GM23338 (cell line): Measurements from ENCODE around the gene ZSCAN1. TPM values are rescaled to one million over a fixed set of nuclear protein-coding genes. Genes with fewer than 3 reads are reported as not detected.

ENCODE experiments used
- ATAC-seq: fragments of 200-7000 bp; cut with Tn5 transposase; 3 replicates; pipeline ENCODE4 v1.9.1; 2020
- DNase-seq: peaks from one replicate; pipeline ENCODE4 v3.0.0-alpha.2; 2015; ENCODE audit warnings: low spot score
- H2AFZ ChIP-seq: fragments of 200-600 bp; sonication (generic); 2 replicates; pipeline ENCODE4 v1.8.0; 2016; ENCODE audit warnings: antibody characterized with exemption, mild to moderate bottlenecking, moderate library complexity
- H3F3A ChIP-seq: fragments of 200-600 bp; sonication (generic); replicated peaks from 2 replicates; pipeline ENCODE4 v1.8.0; 2017; ENCODE audit warnings: antibody characterized with exemption, mixed run types, low read depth
- H3K27ac ChIP-seq: fragments of 200-600 bp; sonication (generic); 2 replicates; pipeline ENCODE4 v1.6.1; 2016; ENCODE audit warnings: low read depth
- H3K27me3 ChIP-seq: fragments of 200-600 bp; sonication (generic); 2 replicates; pipeline ENCODE4 v1.8.0; 2016; ENCODE audit warnings: mild to moderate bottlenecking, mixed run types, moderate library complexity; ENCODE audit not compliant: insufficient read depth
- H3K36me3 ChIP-seq: fragments of 200-600 bp; sonication (generic); 2 replicates; pipeline ENCODE4 v1.8.0; 2016; ENCODE audit warnings: mild to moderate bottlenecking; ENCODE audit not compliant: insufficient read depth
- H3K4me1 ChIP-seq: fragments of 200-600 bp; sonication (generic); 2 replicates; pipeline ENCODE4 v1.8.0; 2016; ENCODE audit warnings: mild to moderate bottlenecking, moderate library complexity; ENCODE audit not compliant: insufficient read depth
- H3K4me2 ChIP-seq: fragments of 200-600 bp; sonication (generic); 2 replicates; pipeline ENCODE4 v1.7.1; 2017; ENCODE audit warnings: mixed run types
- H3K4me3 ChIP-seq: fragments of 200-600 bp; sonication (generic); 2 replicates; pipeline ENCODE4 v1.6.1; 2016; ENCODE audit warnings: mixed run types
- H3K79me2 ChIP-seq: fragments of 200-600 bp; sonication (generic); replicated peaks from 2 replicates; pipeline ENCODE4 v1.8.0; 2017; ENCODE audit warnings: mild to moderate bottlenecking; ENCODE audit not compliant: insufficient read depth
- H3K9me2 ChIP-seq: fragments of 200-600 bp; sonication (generic); 2 replicates; pipeline ENCODE4 v1.8.0; 2017; ENCODE audit not compliant: insufficient read depth
- H4K20me1 ChIP-seq: fragments of 200-600 bp; sonication (generic); replicated peaks from 2 replicates; pipeline ENCODE4 v1.8.0; 2017; ENCODE audit warnings: mild to moderate bottlenecking; ENCODE audit not compliant: insufficient read depth
- H3K27ac Mint-ChIP-seq: 2 replicates; pipeline ENCODE4 v1.8.0; 2020; ENCODE audit warnings: inconsistent platforms, mild to moderate bottlenecking, moderate library complexity, mixed read lengths
- H3K27me3 Mint-ChIP-seq: 3 replicates; pipeline ENCODE4 v1.8.0; 2022; ENCODE audit warnings: low read depth, mild to moderate bottlenecking, moderate library complexity, mixed read lengths, inconsistent platforms; ENCODE audit not compliant: insufficient read depth, poor library complexity
- H3K36me3 Mint-ChIP-seq: 3 replicates; pipeline ENCODE4 v1.8.0; 2021; ENCODE audit warnings: low read depth, mild to moderate bottlenecking, inconsistent platforms, moderate library complexity, mixed read lengths
- H3K4me1 Mint-ChIP-seq: 3 replicates; pipeline ENCODE4 v1.8.0; 2020; ENCODE audit warnings: mild to moderate bottlenecking, inconsistent platforms, mixed read lengths
- H3K4me3 Mint-ChIP-seq: 3 replicates; pipeline ENCODE4 v1.8.0; 2021; ENCODE audit warnings: moderate library complexity, mild to moderate bottlenecking, inconsistent platforms, mixed read lengths
- H3K9me3 Mint-ChIP-seq: 3 replicates; pipeline ENCODE4 v1.8.0; 2020; ENCODE audit warnings: moderate library complexity, mild to moderate bottlenecking, inconsistent platforms, mixed read lengths
- CREB1 ChIP-seq: fragments of 250-450 bp; sonication (Bioruptor Pico); IDR thresholded peaks from 2 replicates; pipeline ENCODE4 v1.5.0; 2020; ENCODE audit warnings: low read depth, mild to moderate bottlenecking, moderate library complexity
- CTCF ChIP-seq, 2 experiments: fragments of 200-600 bp in 1 of 2; sonication (generic) in 1 of 2; conservative IDR thresholded peaks; 2 replicates each; pipeline versions ENCODE4 v1.5.1 to v1.6.1; 2016 to 2017; ENCODE audit warnings: antibody characterized with exemption in 2 of 2, low read depth in 2 of 2, mild to moderate bottlenecking in 2 of 2, moderate library complexity in 1 of 2
- ETS1 ChIP-seq: IDR thresholded peaks from 2 replicates; pipeline ENCODE4 v1.6.1; 2016; ENCODE audit warnings: antibody characterized with exemption
- EZH2 ChIP-seq: fragments of 200-600 bp; sonication (generic); IDR thresholded peaks from one replicate; pipeline ENCODE4 v1.8.0; 2017; ENCODE audit warnings: antibody characterized with exemption, mild to moderate bottlenecking, low read depth; ENCODE audit not compliant: unreplicated experiment
- EZH2phosphoT487 ChIP-seq: fragments of 200-600 bp; sonication (generic); IDR thresholded peaks from one replicate; pipeline ENCODE4 v1.8.1; 2018; ENCODE audit warnings: antibody characterized with exemption; ENCODE audit not compliant: unreplicated experiment
- JUNB ChIP-seq: IDR thresholded peaks from one replicate; pipeline ENCODE4 v1.6.1; 2016; ENCODE audit warnings: antibody characterized with exemption; ENCODE audit not compliant: unreplicated experiment
- POLR2AphosphoS5 ChIP-seq: IDR thresholded peaks from 2 replicates; pipeline ENCODE4 v1.6.1; 2016; ENCODE audit warnings: antibody characterized with exemption, low read depth
- REST ChIP-seq: IDR thresholded peaks from one replicate; pipeline ENCODE4 v1.6.1; 2018; ENCODE audit warnings: antibody characterized with exemption; ENCODE audit not compliant: unreplicated experiment
- STAT1 ChIP-seq: IDR thresholded peaks from one replicate; pipeline ENCODE4 v1.6.1; 2016; ENCODE audit warnings: antibody characterized with exemption; ENCODE audit not compliant: unreplicated experiment
- ZNF114 ChIP-seq: fragments of 250-450 bp; sonication (Bioruptor Pico); IDR thresholded peaks from 2 replicates; pipeline ENCODE4 v1.5.0; 2020; ENCODE audit warnings: mild to moderate bottlenecking, moderate library complexity
- ZNF331 ChIP-seq: fragments of 250-450 bp; sonication (Bioruptor Pico); IDR thresholded peaks from 2 replicates; pipeline ENCODE4 v1.5.0; 2020; ENCODE audit warnings: low read depth, mild to moderate bottlenecking, moderate library complexity
- ZNF462 ChIP-seq: fragments of 250-450 bp; sonication (Bioruptor Pico); IDR thresholded peaks from 2 replicates; pipeline ENCODE4 v1.5.0; 2020; ENCODE audit warnings: mild to moderate bottlenecking, moderate library complexity
- polyA plus RNA-seq: library from polyadenylated mRNA; unstranded; fragments of >200 nt; fragmentation: Nextera tagmentation; extraction: Ambion mirVana; gene quantifications from 2 replicates; pipeline ENCODE4 v1.2.1, GENCODE V29; 2016
- total RNA-seq: library from RNA; depleted of rRNA; stranded (reverse); fragments of >200 nt; shearing (Covaris generic); gene quantifications from 2 replicates; pipeline ENCODE4 v1.2.3, GENCODE V29; 2014

Gene ZSCAN1
- total and polyA plus RNA-seq, 2 experiments from 2014 or later: 1.5 to 3.9 TPM

GRCh38 chr19:58054901-58055874, 21.4 kb downstream of the ZSCAN1 start:
- no peak for TF ChIP-seq EZH2
- no peak for TF ChIP-seq ETS1
- no peak for TF ChIP-seq EZH2phosphoT487
- peak; percentile 52; the same call in 1 of the 2 replicates for TF ChIP-seq POLR2AphosphoS5
- no peak for TF ChIP-seq JUNB
- no peak for TF ChIP-seq STAT1
- TF ChIP-seq ZNF114 (CRISPR knock-in tag): no peak
- TF ChIP-seq CREB1 (CRISPR knock-in tag): no peak
- TF ChIP-seq ZNF462 (CRISPR knock-in tag): no peak
- no peak for TF ChIP-seq ZNF331 (CRISPR knock-in tag)
- TF ChIP-seq REST: no peak
- TF ChIP-seq CTCF (conservative IDR thresholded peaks at IDR 0.05; ENCODE audit: low read depth in 2 of 2): peak; percentile 66 to 74
- H3K27me3 Mint-ChIP-seq: peaks cover 13% of the 10 kb centered on the region
- peaks cover 8% of the 10 kb centered on the region for H3K4me1 Mint-ChIP-seq
- H3K36me3 Mint-ChIP-seq: peaks cover 33% of the 10 kb centered on the region
- peak overlapping the region; percentile 79 for H3K27ac ChIP-seq
- peaks cover 16% of the 10 kb centered on the region for H3K4me1 ChIP-seq
- H3K9me3 Mint-ChIP-seq: peaks cover 81% of the 10 kb centered on the region
- H3K4me3 Mint-ChIP-seq: peak overlapping the region; percentile 52
- no peaks in the 10 kb centered on the region for H4K20me1 ChIP-seq
- H3K4me3 ChIP-seq: peak overlapping the region; percentile 67
- no peak overlapping the region for H3K27ac Mint-ChIP-seq
- 0 out of 2 replicates have a peak, but pooled peaks cover 1% of the 10 kb centered on the region for H3K9me2 ChIP-seq
- H2AFZ ChIP-seq: peak overlapping the region; percentile 99
- 0 out of 2 replicates have a peak, but pooled peaks cover 4% of the 10 kb centered on the region for H3F3A ChIP-seq
- peak; percentile 92 for DNase-seq
- peak; percentile 38 for ATAC-seq
- H3K36me3 ChIP-seq: no peaks in the 10 kb centered on the region
- peak overlapping the region; percentile 91 for H3K4me2 ChIP-seq
- no peaks in the 10 kb centered on the region for H3K79me2 ChIP-seq
- no peaks in the 10 kb centered on the region for H3K27me3 ChIP-seq
